GM10266 (cell line): ENCODE results near the gene IL32.
A peak's percentile ranks its signal among the peaks of the same experiment; 100 is the strongest.

ENCODE experiments used
- DNase-seq: peaks from one replicate; pipeline ENCODE4 v3.0.0; 2012; ENCODE audit errors: extremely low spot score
- CTCF ChIP-seq: IDR thresholded peaks from 2 replicates; pipeline ENCODE4 v1.5.1; 2012; ENCODE audit warnings: mild to moderate bottlenecking, low read depth; ENCODE audit not compliant: control insufficient read depth, insufficient read depth; ENCODE audit errors: missing control alignments

IL32 gene

GRCh38 chr16:3065069-3065741, at the start of gene IL32:
TSS of gene IL32 (plus strand) at chr16:3065640. CDS start at chr16:3065812, 172 bp downstream.
- DNase-seq: no peak

GRCh38 chr16:3015865-3016521, 49.4 kb upstream of the IL32 start:
- TF ChIP-seq CTCF: no peak
- DNase-seq: no peak

More at GRCh38 chr16:3065069-3065741, at the start of gene IL32:
- no peak for TF ChIP-seq CTCF

GRCh38 chr16:3017344-3017743, 48.1 kb upstream of the IL32 start:
- no peak for DNase-seq
- no peak for TF ChIP-seq CTCF

GRCh38 chr16:3017794-3018506, 47.5 kb upstream of the IL32 start, which contains the start of gene CLDN6:
TSS of gene CLDN6 (minus strand) at chr16:3018183. CDS start at chr16:3016021, 2,162 bp downstream.
- peak; percentile 19 for TF ChIP-seq CTCF
- no peak for DNase-seq

GRCh38 chr16:3019594-3020246, 45.7 kb upstream of the IL32 start:
- TF ChIP-seq CTCF: no peak
- DNase-seq: no peak

- peak; percentile 2 for TF ChIP-seq CTCF
- DNase-seq: peak; percentile 95
These were observed 45.2 kb upstream of the IL32 start, which contains the start of gene TNFRSF12A for GRCh38 chr16:3020247-3020603. TSS of gene TNFRSF12A (plus strand) at chr16:3020368. CDS start at chr16:3020398, 30 bp downstream.
